Keratinocyte (primary cell): ENCODE measurements around the gene PPP1CB. TPM values are rescaled to one million over a fixed set of nuclear protein-coding genes. Genes with fewer than 3 reads are reported as not detected.

Source experiments
- DNase-seq: peaks from one replicate; pipeline ENCODE4 v3.0.0-alpha.2; 2011; ENCODE audit warnings: low read depth, missing footprints, low spot score
- FAIRE-seq: peaks from 2 replicates; lab custom pipeline; 2011; peaks lifted over from hg19 to GRCh38; lab: Jason Lieb, UNC
- H2AFZ ChIP-seq: 2 replicates; pipeline ENCODE4 v1.6.0; 2012; ENCODE audit warnings: low read length, control low read depth, inconsistent platforms; ENCODE audit not compliant: control insufficient read depth
- H3K27ac ChIP-seq: 2 replicates; pipeline ENCODE4 v1.5.1; 2011; ENCODE audit warnings: low read length; ENCODE audit not compliant: control insufficient read depth, insufficient read depth
- H3K27me3 ChIP-seq: 3 replicates; pipeline ENCODE4 v1.6.0; 2011; ENCODE audit warnings: low read length; ENCODE audit not compliant: control insufficient read depth, insufficient read depth; ENCODE audit errors: extremely low read depth
- H3K36me3 ChIP-seq, 2 experiments: 2 replicates in 1 of 2; 3 replicates in 1 of 2; pipeline ENCODE4 v1.5.1; 2011; ENCODE audit warnings: low read length in 2 of 2, mild to moderate bottlenecking in 1 of 2; ENCODE audit not compliant: control insufficient read depth in 2 of 2, insufficient read depth in 2 of 2; ENCODE audit errors: extremely low read depth in 1 of 2
- H3K4me1 ChIP-seq: 3 replicates; pipeline ENCODE4 v1.5.1; 2011; ENCODE audit warnings: low read length; ENCODE audit not compliant: control insufficient read depth, insufficient read depth; ENCODE audit errors: extremely low read depth
- H3K4me2 ChIP-seq: 3 replicates; pipeline ENCODE4 v1.6.0; 2011; ENCODE audit warnings: low read depth, low read length; ENCODE audit not compliant: control insufficient read depth, insufficient read depth; ENCODE audit errors: extremely low read depth
- H3K4me3 ChIP-seq, 3 experiments: fragments of 200-600 bp in 1 of 3; sonication (generic) in 1 of 3; 2 replicates in 2 of 3; 3 replicates in 1 of 3; pipeline ENCODE4 v1.5.1; 2011 to 2016; ENCODE audit warnings: low read length in 3 of 3, mild to moderate bottlenecking in 3 of 3, control low read depth in 2 of 3, inconsistent platforms in 1 of 3, low read depth in 1 of 3, mixed read lengths in 1 of 3, mixed run types in 1 of 3, moderate library complexity in 1 of 3; ENCODE audit not compliant: control insufficient read depth in 2 of 3, insufficient read depth in 2 of 3; ENCODE audit errors: extremely low read depth in 1 of 3
- H3K79me2 ChIP-seq: 2 replicates; pipeline ENCODE4 v1.6.0; 2012; ENCODE audit warnings: low read length; ENCODE audit not compliant: control insufficient read depth, insufficient read depth
- H3K9ac ChIP-seq: 3 replicates; pipeline ENCODE4 v1.6.0; 2011; ENCODE audit warnings: low read length; ENCODE audit not compliant: control insufficient read depth, insufficient read depth; ENCODE audit errors: extremely low read depth
- H3K9me1 ChIP-seq: 3 replicates; pipeline ENCODE4 v1.6.0; 2011; ENCODE audit warnings: low read length; ENCODE audit not compliant: control insufficient read depth, insufficient read depth; ENCODE audit errors: extremely low read depth
- H3K9me3 ChIP-seq: 2 replicates; pipeline ENCODE4 v1.5.1; 2012; ENCODE audit warnings: low read depth, low read length; ENCODE audit not compliant: control insufficient read depth
- H4K20me1 ChIP-seq: 3 replicates; pipeline ENCODE4 v1.6.0; 2011; ENCODE audit warnings: low read length; ENCODE audit not compliant: control insufficient read depth, insufficient read depth; ENCODE audit errors: extremely low read depth
- EZH2 ChIP-seq: IDR thresholded peaks from one replicate; pipeline ENCODE4 v1.6.1; 2012; ENCODE audit warnings: inconsistent platforms, mild to moderate bottlenecking, low read length, moderate library complexity
- dilution Hi-C: fragments of 300-500 bp; cut with MboI; formaldehyde crosslinking; loops from one replicate; pipeline ENCODE4 v1.7.0; 2020; ENCODE audit warnings: low sequenced_read_pairs; ENCODE audit not compliant: extremely low pct_ligation_motif_present
- polyA plus RNA-seq, 5 experiments: library from polyadenylated mRNA; depleted of rRNA in 3 of 5; stranded (reverse) in 3 of 5; stranded (forward) in 1 of 5; unstranded in 1 of 5; fragments of >200 nt; gene quantifications; 1 replicate in 1 of 5; 2 replicates in 3 of 5; 3 replicates in 1 of 5; pipeline versions ENCODE4 v1.2.1 to v1.2.3, GENCODE V29; 2011 to 2012; ENCODE audit warnings: missing spikeins in 2 of 5, low read depth in 1 of 5, low replicate concordance in 1 of 5
- TF ChIP-seq, protein P1 (sequence below), 3 experiments: IDR thresholded peaks in 1 of 3; conservative IDR thresholded peaks in 1 of 3; optimal IDR thresholded peaks in 1 of 3; 2 replicates in 2 of 3; 3 replicates in 1 of 3; pipeline versions ENCODE3 to v1.5.1; 2011; ENCODE audit warnings: low read length in 3 of 3, mild to moderate bottlenecking in 3 of 3, moderate library complexity in 2 of 3, control low read depth in 1 of 3, inconsistent platforms in 1 of 3; ENCODE audit not compliant: insufficient read depth in 2 of 3; ENCODE audit errors: extremely low read depth in 1 of 3

PPP1CB gene
- polyA plus RNA-seq, 1 donor (not counting 4 experiments of a cell fraction or from before 2014, with no cell fraction given) = 157 TPM

DNA sequence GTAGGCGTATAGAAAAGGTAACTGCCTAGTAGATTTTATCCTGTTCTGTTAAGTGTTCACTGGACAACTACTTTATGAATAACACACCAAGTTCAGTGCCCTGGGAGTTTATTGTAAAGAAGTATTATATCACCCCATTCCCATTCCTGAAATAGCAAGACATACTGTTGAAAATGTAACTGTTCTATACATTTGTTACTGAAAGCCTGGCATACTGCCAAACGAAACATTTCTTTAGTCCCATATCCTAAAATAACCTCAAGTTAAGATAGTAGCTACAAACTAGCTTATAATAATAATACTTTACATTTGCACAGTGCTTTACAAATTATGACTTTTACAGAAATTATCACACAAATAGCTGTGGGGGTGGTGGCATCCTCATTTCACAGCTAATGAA lies 84.2 kb downstream of the PPP1CB start:
- DNase-seq (no peak), FAIRE-seq (no peak)
- Histone ChIP-seq H3K9me1 (no peaks in the 10 kb centered on the region), H3K9ac (no peak overlapping the region), H3K9me3 (no peaks in the 10 kb centered on the region), H3K27me3 (no peaks in the 10 kb centered on the region), H4K20me1 (no peaks in the 10 kb centered on the region), H3K36me3 (no peaks in the 10 kb centered on the region), H3K27ac (no peak overlapping the region), H3K4me3 (no peak overlapping the region), H2AFZ (no peak overlapping the region), H3K4me1 (no peaks in the 10 kb centered on the region), H3K4me2 (no peak overlapping the region), H3K79me2 (no peaks in the 10 kb centered on the region)
- dilution Hi-C loops = no loop called here
- TF ChIP-seq, protein P1, sequence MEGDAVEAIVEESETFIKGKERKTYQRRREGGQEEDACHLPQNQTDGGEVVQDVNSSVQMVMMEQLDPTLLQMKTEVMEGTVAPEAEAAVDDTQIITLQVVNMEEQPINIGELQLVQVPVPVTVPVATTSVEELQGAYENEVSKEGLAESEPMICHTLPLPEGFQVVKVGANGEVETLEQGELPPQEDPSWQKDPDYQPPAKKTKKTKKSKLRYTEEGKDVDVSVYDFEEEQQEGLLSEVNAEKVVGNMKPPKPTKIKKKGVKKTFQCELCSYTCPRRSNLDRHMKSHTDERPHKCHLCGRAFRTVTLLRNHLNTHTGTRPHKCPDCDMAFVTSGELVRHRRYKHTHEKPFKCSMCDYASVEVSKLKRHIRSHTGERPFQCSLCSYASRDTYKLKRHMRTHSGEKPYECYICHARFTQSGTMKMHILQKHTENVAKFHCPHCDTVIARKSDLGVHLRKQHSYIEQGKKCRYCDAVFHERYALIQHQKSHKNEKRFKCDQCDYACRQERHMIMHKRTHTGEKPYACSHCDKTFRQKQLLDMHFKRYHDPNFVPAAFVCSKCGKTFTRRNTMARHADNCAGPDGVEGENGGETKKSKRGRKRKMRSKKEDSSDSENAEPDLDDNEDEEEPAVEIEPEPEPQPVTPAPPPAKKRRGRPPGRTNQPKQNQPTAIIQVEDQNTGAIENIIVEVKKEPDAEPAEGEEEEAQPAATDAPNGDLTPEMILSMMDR (optimal IDR thresholded peaks at IDR 0.05 in 1 of 3, IDR thresholded peaks at IDR 0.05 in 1 of 3, conservative IDR thresholded peaks at IDR 0.05 in 1 of 3; ENCODE audit: extremely low read depth in 1 of 3, insufficient read depth in 2 of 3, low read length in 3 of 3) = no peak
- TF ChIP-seq EZH2 = no peak

DNA sequence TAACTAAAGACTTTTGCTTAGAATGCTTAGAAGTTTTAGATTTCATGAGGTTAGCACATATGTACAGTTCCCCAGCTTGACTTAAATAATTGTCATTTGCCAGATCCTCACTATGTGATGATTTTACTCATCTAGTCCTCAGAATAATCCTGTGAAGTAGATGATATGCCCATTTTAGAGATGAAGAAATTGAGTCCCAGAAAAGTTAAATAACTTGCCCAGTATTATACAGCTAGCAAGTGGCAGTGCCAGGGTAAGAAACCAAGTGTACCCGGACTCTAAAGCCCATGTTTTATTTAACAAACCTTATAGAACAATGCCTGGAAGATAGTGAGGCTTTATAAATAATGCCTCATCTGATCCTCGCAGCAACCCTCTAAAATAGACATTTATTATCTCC lies 87.3 kb downstream of the PPP1CB start:
- dilution Hi-C loops = no loop called here
- no peak overlapping the region for H3K27ac ChIP-seq
- H3K79me2 ChIP-seq = no peaks in the 10 kb centered on the region
- no peaks in the 10 kb centered on the region for H3K9me1 ChIP-seq
- no peak for DNase-seq
- H3K4me2 ChIP-seq = no peak overlapping the region
- FAIRE-seq = no peak
- H4K20me1 ChIP-seq = no peaks in the 10 kb centered on the region
- no peak overlapping the region for H3K4me3 ChIP-seq
- H2AFZ ChIP-seq = no peak overlapping the region
- no peak for TF ChIP-seq EZH2
- TF ChIP-seq, protein P1 (optimal IDR thresholded peaks at IDR 0.05 in 1 of 3, IDR thresholded peaks at IDR 0.05 in 1 of 3, conservative IDR thresholded peaks at IDR 0.05 in 1 of 3; ENCODE audit: extremely low read depth in 1 of 3, insufficient read depth in 2 of 3, low read length in 3 of 3) = no peak
- H3K9me3 ChIP-seq = no peaks in the 10 kb centered on the region
- H3K9ac ChIP-seq = no peak overlapping the region
- peaks cover 0 to 2% of the 10 kb centered on the region in 2 experiments for H3K36me3 ChIP-seq
- H3K27me3 ChIP-seq = no peaks in the 10 kb centered on the region
- no peaks in the 10 kb centered on the region for H3K4me1 ChIP-seq
